HG02973 (cell line): ENCODE data around the gene MIER2.
A peak's percentile ranks its signal among the peaks of the same experiment; 100 is the strongest.
"Not testable (repeated sequence)": the region's sequence is repeated elsewhere in the genome, so short reads cannot be mapped to it uniquely, and the experiment has no call there.

Experiments used
- ATAC-seq: cut with Tn5 transposase; IDR thresholded peaks from one replicate; pipeline ENCODE4 v1.9.1; 2021; ENCODE audit warnings: moderate library complexity; ENCODE audit not compliant: unreplicated experiment

Gene MIER2

GRCh38 chr19:362683-363082 is 18.1 kb upstream of the MIER2 start:
- ATAC-seq = no peak

DNA sequence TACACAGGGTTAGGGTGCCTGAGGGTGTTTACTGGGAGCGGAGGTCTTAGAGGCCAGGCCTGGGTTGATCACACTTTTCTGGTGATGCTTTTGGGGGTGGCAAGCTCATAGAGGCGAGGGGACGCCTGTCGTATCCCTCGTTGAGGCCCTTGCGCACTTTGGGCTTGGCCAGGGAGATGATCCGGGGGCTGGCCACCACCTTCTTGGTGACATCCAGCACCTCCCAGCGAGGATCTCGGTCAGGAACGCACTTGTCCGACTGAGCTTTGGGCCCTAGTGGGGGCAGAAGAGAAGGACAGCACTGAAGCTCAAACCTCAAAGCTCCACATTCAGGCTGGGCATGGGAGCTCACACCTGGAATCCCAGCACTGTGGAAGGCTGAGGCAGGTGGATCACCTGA is 17.6 kb upstream of the MIER2 start:
- ATAC-seq = no peak

DNA sequence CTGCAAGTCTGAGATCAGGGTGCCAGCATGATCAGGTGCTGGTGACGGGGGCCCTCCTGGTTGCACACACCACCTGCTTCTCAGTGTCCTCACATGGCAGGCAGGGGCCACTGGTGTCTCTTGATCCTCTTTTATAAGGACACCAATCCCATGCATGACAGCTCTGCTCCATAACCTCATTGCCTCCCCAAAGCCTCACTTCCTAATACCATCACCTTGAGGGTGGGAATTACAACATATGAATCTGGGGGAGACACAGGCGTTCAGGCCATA is 15.0 kb upstream of the MIER2 start:
- no peak for ATAC-seq

GRCh38 chr19:355536-355935 is 10.9 kb upstream of the MIER2 start:
- ATAC-seq = not testable (repeated sequence)

DNA sequence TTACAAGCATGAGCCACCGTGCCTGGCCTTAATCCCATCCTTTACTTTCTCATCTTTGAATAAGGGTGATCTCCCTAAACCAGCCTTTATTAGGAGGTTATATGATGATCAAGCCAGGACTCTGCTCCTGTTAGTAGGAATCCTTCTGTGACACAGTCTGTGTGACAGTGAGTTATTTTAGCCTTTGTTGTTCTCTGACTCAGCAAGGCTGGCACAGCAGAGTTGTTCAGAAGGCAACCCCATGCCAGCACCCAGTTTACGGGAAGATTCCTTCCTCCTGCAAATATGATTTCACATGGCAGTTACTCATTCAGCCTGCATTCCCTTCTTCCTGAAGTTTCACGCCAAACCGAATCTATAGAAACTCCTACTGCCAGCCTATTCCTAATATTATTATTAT is 10.5 kb upstream of the MIER2 start:
- ATAC-seq = no peak

GRCh38 chr19:351976-352625 is 7.5 kb upstream of the MIER2 start:
- ATAC-seq = no peak

DNA sequence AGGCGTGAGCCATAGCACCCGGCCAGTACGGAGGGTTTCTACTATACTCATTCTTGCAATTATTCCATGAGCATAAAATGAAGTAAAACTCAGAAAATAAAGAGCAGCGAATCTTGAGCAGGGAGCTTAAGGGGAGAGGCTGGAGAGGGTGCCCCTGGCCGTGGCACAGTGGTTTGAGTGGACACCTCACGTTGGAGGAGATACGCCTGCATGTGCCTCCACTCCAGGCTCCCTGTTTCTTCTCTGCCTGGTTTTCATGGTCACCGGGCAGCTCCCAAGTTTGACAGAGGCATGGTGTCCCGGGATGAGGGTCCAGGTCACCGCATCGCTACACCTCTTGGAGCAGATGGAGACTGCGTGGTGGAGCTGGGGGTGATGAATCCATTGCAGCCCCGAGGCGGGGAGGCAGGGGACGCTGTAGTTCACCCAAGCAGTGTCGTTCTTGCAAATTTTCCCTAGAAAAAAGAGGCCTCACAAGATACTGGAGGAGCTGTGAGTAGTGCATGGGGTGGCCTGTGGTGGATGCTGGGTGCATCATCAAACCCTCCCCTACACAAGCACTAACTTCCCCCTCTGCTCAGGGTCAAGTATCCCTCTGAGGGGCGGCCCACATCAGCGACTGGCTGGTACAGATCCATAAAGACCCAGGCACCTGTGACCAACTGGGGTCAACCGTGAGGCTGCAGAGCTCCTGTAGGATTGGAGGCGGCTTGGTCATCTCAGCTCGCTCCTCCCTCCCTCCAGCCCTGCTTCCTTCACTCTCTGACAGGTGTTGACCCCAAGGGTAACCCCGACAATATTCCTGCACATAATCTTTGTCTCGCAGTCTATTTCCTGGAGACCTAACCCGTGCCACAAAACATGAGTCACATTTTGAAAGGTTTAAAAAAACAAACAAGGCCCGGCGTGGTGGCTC is 3.6 kb upstream of the MIER2 start:
- no peak for ATAC-seq

GRCh38 chr19:345320-345879 is 804 bp upstream of the MIER2 start:
- ATAC-seq = no peak

DNA sequence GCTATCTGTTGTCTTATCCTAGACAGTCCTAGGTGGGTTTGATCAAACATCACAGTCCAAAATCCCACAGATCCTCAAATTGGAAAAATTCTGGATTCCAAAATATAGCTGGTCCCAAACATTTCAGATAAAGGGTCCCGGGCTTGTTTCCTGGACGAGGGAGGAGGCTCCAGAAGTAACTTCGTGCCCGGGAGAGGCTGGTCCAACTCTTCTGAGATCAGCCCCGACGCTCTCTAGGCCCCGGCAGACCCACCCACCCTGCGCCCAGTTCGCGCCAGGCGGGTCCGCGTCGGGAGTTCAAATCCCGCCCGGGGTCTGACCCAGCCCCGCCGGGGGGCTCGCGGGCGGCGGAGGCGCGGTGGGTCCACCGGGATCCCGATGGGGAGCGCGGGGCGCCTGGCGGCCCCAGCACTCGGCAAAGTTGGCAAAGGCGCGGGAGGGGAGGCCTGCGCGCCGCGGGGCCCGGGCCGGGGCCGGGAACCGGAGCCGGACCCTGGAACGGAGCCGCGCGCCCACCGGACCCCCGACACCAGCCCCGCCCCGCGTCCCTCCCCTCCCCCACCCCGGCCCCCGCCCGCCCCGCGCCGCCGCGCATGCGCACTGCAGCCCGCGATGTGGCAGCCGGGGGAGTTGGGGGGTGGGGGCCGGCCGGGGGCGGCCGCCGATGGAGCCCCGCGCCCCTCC is 513 bp downstream of the MIER2 start:
- ATAC-seq = peak; percentile 32

- no peak for ATAC-seq
These were observed 1.1 kb downstream of the MIER2 start for GRCh38 chr19:343451-343931.

GRCh38 chr19:342801-343421 is 1.7 kb downstream of the MIER2 start:
- ATAC-seq = no peak

DNA sequence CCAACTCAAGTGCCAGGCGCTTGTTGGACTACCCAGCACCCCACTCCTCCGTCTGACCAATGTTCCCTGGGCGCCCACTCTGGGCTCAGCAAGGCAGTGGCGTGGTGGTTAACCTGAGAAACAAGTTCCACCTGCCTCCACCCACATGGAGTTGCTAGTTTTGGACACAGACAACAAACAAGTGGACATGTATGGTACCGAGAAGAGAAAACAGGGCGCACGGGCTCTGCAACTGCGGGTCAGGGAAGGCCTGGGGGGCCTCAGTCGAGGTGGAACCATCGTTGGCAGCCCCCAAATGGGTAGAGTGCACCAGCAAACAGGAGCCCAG is 2.5 kb downstream of the MIER2 start:
- no peak for ATAC-seq

DNA sequence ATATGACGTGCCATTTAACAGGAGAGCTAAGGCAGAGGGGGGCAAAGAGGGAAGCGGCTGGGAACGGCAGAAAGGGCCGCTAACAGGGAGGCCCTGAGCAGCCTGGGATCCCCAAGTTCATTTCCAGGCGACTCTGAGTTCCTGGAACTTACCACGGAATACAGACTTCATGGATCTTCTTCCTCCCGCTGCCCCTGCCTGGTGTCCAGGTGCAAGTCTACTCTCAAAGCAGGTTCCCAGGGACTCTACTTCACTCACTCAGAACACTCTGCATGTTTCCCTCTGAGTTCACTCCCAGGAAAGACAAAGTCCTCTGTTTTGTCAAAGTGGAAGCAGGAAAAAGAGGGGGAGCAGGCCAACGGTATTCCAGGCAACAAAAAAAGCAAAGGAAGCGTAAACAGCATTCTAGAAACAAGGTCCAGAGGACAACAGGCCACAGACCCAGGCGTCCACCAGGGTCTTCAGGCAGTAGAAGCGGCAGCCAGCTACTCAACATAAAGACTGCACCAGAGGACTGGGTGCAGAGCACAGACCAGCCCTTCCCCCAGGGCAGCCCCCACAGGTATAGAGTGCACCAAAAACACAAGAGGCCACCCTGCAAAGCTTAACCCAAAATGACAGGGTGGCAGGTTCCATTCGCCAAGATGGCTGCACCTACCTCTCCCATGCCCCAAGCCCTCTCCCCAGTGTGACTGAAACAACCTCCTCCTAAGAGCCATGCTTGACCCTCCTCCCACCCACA is 3.0 kb downstream of the MIER2 start:
- no peak for ATAC-seq

DNA sequence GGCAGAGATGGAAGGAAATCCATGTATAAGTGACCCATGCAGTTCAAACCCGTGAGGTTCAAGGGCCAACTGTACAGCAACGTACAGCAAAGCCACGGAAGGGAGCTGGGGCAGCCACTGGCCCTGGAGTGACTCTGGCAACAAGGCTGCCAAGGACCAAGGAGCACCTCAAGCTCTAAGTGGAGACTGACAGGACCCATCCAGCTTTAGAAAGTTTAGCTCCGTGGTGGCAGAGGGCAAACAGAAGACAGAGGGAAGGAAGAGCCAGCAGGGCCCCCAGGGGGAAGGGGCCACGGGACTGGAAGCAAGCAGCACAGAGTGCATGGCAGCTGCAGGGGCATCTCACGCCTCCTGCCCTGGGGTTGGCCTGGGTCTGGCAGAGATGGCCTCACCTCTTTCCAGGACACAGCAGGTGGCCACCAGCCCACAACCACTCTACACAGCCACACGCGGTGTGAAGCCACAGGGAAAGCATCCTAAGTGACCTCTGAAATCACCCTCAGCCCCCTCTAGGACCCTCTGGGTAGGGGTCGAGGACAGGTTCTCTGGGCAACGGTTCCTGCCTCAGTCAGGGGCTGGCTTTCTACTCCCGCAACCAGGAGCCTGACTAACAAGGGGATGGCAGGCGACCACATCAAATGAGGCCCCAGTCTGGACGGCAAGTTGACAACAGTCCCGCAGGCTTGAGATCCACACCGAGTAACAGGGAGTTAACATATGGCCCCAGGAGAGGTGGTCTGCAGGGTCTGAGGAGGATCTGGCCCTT is 3.8 kb downstream of the MIER2 start:
- ATAC-seq = no peak

- no peak for ATAC-seq
These were observed 5.2 kb downstream of the MIER2 start for GRCh38 chr19:339262-339887.

GRCh38 chr19:338421-338820 is 6.2 kb downstream of the MIER2 start:
- ATAC-seq = no peak

DNA sequence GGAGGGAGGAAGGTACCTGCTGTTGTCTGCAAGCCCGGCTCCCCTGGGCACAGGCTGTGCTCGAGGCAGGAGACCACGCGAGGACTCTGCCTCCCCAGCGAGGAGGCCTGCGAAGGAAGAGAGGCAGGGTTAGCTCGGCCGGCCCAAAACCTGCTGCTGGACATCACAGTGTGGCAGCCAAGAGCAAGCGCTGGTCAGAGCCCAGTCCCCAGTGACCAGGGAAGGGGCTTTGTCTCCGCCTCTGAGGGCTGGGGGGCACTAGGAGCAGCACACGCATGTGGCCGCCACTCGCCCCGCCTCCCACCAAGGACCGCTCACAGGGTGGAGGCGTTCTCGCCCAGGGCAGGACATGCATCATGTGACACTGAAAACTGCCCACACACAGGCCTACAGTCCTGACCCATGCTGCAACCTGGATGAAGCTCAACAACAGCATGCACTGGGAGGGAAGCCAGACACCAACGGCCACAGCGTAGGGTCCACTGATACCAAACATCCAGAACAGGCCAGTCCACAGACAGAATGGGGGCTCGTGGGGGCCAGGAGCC is 8.5 kb downstream of the MIER2 start:
- ATAC-seq = no peak

- no peak for ATAC-seq
These were observed 9.0 kb downstream of the MIER2 start for GRCh38 chr19:335486-336066.

- no peak for ATAC-seq
These were observed 9.5 kb downstream of the MIER2 start for GRCh38 chr19:335072-335471.
